Liver (tissue), 9 donors: ENCODE measurements around the gene ANKRD31. TPM values are rescaled to one million over a fixed set of nuclear protein-coding genes. Genes with fewer than 3 reads are reported as not detected.

ENCODE experiments used
- DNase-seq: peaks from one replicate; pipeline ENCODE4 v3.0.0-alpha.2; 2017; ENCODE audit warnings: low spot score
- H3K27ac ChIP-seq, 2 donors: one replicate each; pipeline ENCODE4 v1.7.0; 2013; ENCODE audit warnings: inconsistent platforms in 2 of 2, low read length in 2 of 2, control low read depth in 1 of 2, low read depth in 1 of 2, mild to moderate bottlenecking in 1 of 2
- H3K27me3 ChIP-seq, 4 donors: one replicate each; pipeline versions ENCODE4 v1.6.1 to v1.7.0; 2013; ENCODE audit warnings: low read length in 3 of 4, inconsistent platforms in 1 of 4, mild to moderate bottlenecking in 1 of 4, moderate library complexity in 1 of 4; ENCODE audit not compliant: control insufficient read depth in 4 of 4, insufficient read depth in 4 of 4
- H3K36me3 ChIP-seq, 4 donors: one replicate each; pipeline versions ENCODE4 v1.6.1 to v1.7.0; 2013; ENCODE audit warnings: low read length in 3 of 4, mild to moderate bottlenecking in 3 of 4, low read depth in 1 of 4, moderate library complexity in 1 of 4; ENCODE audit not compliant: control insufficient read depth in 4 of 4, insufficient read depth in 3 of 4
- H3K4me1 ChIP-seq, 4 donors: one replicate each; pipeline versions ENCODE4 v1.6.1 to v1.7.0; 2013; ENCODE audit warnings: low read length in 3 of 4, mild to moderate bottlenecking in 3 of 4, moderate library complexity in 1 of 4; ENCODE audit not compliant: control insufficient read depth in 4 of 4, insufficient read depth in 4 of 4
- H3K4me3 ChIP-seq, 3 donors: one replicate each; pipeline versions ENCODE4 v1.6.1 to v1.7.0; 2013; ENCODE audit warnings: low read length in 3 of 3, control low read depth in 1 of 3, low read depth in 1 of 3, mild to moderate bottlenecking in 1 of 3
- H3K9ac ChIP-seq, 2 donors: one replicate each; pipeline ENCODE4 v1.7.0; 2013; ENCODE audit warnings: low read length in 2 of 2, mild to moderate bottlenecking in 2 of 2, moderate library complexity in 2 of 2, control low read depth in 1 of 2, low read depth in 1 of 2
- H3K9me3 ChIP-seq, 4 donors: one replicate each; pipeline versions ENCODE4 v1.6.1 to v1.7.0; 2013; ENCODE audit warnings: low read length in 3 of 4; ENCODE audit not compliant: control insufficient read depth in 4 of 4
- EGR1 ChIP-seq, 2 donors: IDR thresholded peaks; 2 replicates each; pipeline ENCODE4 v1.6.1; 2016 to 2018; ENCODE audit warnings: antibody characterized with exemption in 2 of 2, low read depth in 2 of 2
- FOXA1 ChIP-seq: IDR thresholded peaks from 2 replicates; pipeline ENCODE4 v1.6.1; 2016; ENCODE audit warnings: antibody characterized with exemption
- FOXA2 ChIP-seq: IDR thresholded peaks from 2 replicates; pipeline ENCODE4 v1.6.1; 2016; ENCODE audit warnings: antibody characterized with exemption
- GABPA ChIP-seq, 2 donors: IDR thresholded peaks in 1 of 2; conservative IDR thresholded peaks in 1 of 2; 2 replicates each; pipeline ENCODE4 v1.6.1; 2016; ENCODE audit warnings: antibody characterized with exemption in 2 of 2, mild to moderate bottlenecking in 1 of 2, moderate library complexity in 1 of 2
- HNF4A ChIP-seq, 2 donors: conservative IDR thresholded peaks; 2 replicates each; pipeline ENCODE4 v1.6.1; 2016; ENCODE audit warnings: antibody characterized with exemption in 2 of 2, mild to moderate bottlenecking in 2 of 2
- HNF4G ChIP-seq: IDR thresholded peaks from 2 replicates; pipeline ENCODE4 v1.6.1; 2016; ENCODE audit warnings: antibody characterized with exemption
- JUND ChIP-seq, 2 donors: IDR thresholded peaks; 2 replicates each; pipeline ENCODE4 v1.6.1; 2016; ENCODE audit warnings: antibody characterized with exemption in 2 of 2
- MAX ChIP-seq: IDR thresholded peaks from 2 replicates; pipeline ENCODE4 v1.6.1; 2016; ENCODE audit warnings: antibody characterized with exemption
- NR2F2 ChIP-seq: IDR thresholded peaks from 2 replicates; pipeline ENCODE4 v1.6.1; 2016; ENCODE audit warnings: antibody characterized with exemption
- RAD21 ChIP-seq, 2 donors: IDR thresholded peaks; 2 replicates each; pipeline ENCODE4 v1.6.1; 2016; ENCODE audit warnings: antibody characterized with exemption in 2 of 2, mild to moderate bottlenecking in 2 of 2
- RXRA ChIP-seq, 2 donors: IDR thresholded peaks; 2 replicates each; pipeline ENCODE4 v1.6.1; 2017 to 2018; ENCODE audit warnings: antibody characterized with exemption in 2 of 2, mild to moderate bottlenecking in 1 of 2
- SP1 ChIP-seq: IDR thresholded peaks from 2 replicates; pipeline ENCODE4 v1.6.1; 2018; ENCODE audit warnings: antibody characterized with exemption, mild to moderate bottlenecking
- TAF1 ChIP-seq: conservative IDR thresholded peaks from 2 replicates; pipeline ENCODE4 v1.6.1; 2016; ENCODE audit warnings: antibody characterized with exemption, mild to moderate bottlenecking
- YY1 ChIP-seq: IDR thresholded peaks from 2 replicates; pipeline ENCODE4 v1.6.1; 2016; ENCODE audit warnings: antibody characterized with exemption, mild to moderate bottlenecking
- WGBS: extraction: QIAGEN DNeasy Blood & Tissue Kit; methylation state at CpG from one replicate; pipeline ENCODE4 v1.1.7; 2013; 5-methylcytosine and 5-hydroxymethylcytosine counted together
- polyA plus RNA-seq, 2 donors: library from polyadenylated mRNA; stranded (reverse) in 1 of 2; unstranded in 1 of 2; fragments of 200-250 nt in 1 of 2; fragments of >200 nt in 1 of 2; fragmentation: Nextera tagmentation in 1 of 2; extraction: Ambion mirVana in 1 of 2; gene quantifications; one replicate each; pipeline versions ENCODE4 v1.2.1 to v1.2.3, GENCODE V29; 2013 to 2015
- total RNA-seq, 2 donors: library from RNA; depleted of rRNA; stranded (reverse); fragments of >200 nt; gene quantifications; one replicate each; pipeline ENCODE4 v1.2.3, GENCODE V29; 2014
- TF ChIP-seq, protein P1 (sequence below): fragments of 150-350 bp; IDR thresholded peaks from 2 replicates; pipeline ENCODE4 v1.5.1; 2017; ENCODE audit warnings: improper control_type of control experiment, low read depth, low read length; ENCODE audit not compliant: missing input control
- TF ChIP-seq, protein P2 (sequence below): IDR thresholded peaks from 2 replicates; pipeline ENCODE4 v1.6.1; 2016; ENCODE audit warnings: antibody characterized with exemption
- TF ChIP-seq, protein P3 (sequence below): IDR thresholded peaks from 2 replicates; pipeline ENCODE4 v1.6.1; 2016; ENCODE audit warnings: antibody characterized with exemption
- TF ChIP-seq, protein P4 (sequence below): IDR thresholded peaks from 2 replicates; pipeline ENCODE4 v1.6.1; 2016; ENCODE audit warnings: antibody characterized with exemption, mild to moderate bottlenecking
- donor health status: healthy.
- donor health status: healthy.
- donor health status: healthy.
- donor health status: healthy.
- donor health status: healthy.

Gene ANKRD31
- total and polyA plus RNA-seq, 4 donors: 0.03 to 0.08 (median 0.04) TPM

GRCh38 chr5:75286211-75286773, 49.6 kb upstream of the ANKRD31 start:
- Histone ChIP-seq H3K9ac (no peak overlapping the region), H3K36me3 (no peaks in the 10 kb centered on the region), H3K4me1 (no peaks in the 10 kb centered on the region), H3K27ac (no peak overlapping the region), H3K9me3 (no peaks in the 10 kb centered on the region), H3K4me3 (no peak overlapping the region), H3K27me3 (no peaks in the 10 kb centered on the region)
- DNase-seq: no peak
- 91% methylated on average over 3 of the region's 3 CpGs for WGBS
- TF ChIP-seq, protein P1, sequence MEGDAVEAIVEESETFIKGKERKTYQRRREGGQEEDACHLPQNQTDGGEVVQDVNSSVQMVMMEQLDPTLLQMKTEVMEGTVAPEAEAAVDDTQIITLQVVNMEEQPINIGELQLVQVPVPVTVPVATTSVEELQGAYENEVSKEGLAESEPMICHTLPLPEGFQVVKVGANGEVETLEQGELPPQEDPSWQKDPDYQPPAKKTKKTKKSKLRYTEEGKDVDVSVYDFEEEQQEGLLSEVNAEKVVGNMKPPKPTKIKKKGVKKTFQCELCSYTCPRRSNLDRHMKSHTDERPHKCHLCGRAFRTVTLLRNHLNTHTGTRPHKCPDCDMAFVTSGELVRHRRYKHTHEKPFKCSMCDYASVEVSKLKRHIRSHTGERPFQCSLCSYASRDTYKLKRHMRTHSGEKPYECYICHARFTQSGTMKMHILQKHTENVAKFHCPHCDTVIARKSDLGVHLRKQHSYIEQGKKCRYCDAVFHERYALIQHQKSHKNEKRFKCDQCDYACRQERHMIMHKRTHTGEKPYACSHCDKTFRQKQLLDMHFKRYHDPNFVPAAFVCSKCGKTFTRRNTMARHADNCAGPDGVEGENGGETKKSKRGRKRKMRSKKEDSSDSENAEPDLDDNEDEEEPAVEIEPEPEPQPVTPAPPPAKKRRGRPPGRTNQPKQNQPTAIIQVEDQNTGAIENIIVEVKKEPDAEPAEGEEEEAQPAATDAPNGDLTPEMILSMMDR: no peak
- TF ChIP-seq SP1: no peak
- TF ChIP-seq HNF4G: no peak
- TF ChIP-seq GABPA (IDR thresholded peaks at IDR 0.05 in 1 of 2, conservative IDR thresholded peaks at IDR 0.05 in 1 of 2): no peak
- no peak for TF ChIP-seq TAF1
- TF ChIP-seq HNF4A (conservative IDR thresholded peaks at IDR 0.05): no peak
- no peak for TF ChIP-seq FOXA1
- no peak for TF ChIP-seq JUND (IDR thresholded peaks at IDR 0.05)
- no peak for TF ChIP-seq YY1
- TF ChIP-seq, protein P2, sequence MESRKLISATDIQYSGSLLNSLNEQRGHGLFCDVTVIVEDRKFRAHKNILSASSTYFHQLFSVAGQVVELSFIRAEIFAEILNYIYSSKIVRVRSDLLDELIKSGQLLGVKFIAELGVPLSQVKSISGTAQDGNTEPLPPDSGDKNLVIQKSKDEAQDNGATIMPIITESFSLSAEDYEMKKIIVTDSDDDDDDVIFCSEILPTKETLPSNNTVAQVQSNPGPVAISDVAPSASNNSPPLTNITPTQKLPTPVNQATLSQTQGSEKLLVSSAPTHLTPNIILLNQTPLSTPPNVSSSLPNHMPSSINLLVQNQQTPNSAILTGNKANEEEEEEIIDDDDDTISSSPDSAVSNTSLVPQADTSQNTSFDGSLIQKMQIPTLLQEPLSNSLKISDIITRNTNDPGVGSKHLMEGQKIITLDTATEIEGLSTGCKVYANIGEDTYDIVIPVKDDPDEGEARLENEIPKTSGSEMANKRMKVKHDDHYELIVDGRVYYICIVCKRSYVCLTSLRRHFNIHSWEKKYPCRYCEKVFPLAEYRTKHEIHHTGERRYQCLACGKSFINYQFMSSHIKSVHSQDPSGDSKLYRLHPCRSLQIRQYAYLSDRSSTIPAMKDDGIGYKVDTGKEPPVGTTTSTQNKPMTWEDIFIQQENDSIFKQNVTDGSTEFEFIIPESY: no peak
- no peak for TF ChIP-seq NR2F2
- TF ChIP-seq EGR1 (IDR thresholded peaks at IDR 0.05; ENCODE audit: low read depth in 2 of 2): no peak
- TF ChIP-seq, protein P3, sequence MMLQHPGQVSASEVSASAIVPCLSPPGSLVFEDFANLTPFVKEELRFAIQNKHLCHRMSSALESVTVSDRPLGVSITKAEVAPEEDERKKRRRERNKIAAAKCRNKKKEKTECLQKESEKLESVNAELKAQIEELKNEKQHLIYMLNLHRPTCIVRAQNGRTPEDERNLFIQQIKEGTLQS: no peak
- TF ChIP-seq, protein P4, sequence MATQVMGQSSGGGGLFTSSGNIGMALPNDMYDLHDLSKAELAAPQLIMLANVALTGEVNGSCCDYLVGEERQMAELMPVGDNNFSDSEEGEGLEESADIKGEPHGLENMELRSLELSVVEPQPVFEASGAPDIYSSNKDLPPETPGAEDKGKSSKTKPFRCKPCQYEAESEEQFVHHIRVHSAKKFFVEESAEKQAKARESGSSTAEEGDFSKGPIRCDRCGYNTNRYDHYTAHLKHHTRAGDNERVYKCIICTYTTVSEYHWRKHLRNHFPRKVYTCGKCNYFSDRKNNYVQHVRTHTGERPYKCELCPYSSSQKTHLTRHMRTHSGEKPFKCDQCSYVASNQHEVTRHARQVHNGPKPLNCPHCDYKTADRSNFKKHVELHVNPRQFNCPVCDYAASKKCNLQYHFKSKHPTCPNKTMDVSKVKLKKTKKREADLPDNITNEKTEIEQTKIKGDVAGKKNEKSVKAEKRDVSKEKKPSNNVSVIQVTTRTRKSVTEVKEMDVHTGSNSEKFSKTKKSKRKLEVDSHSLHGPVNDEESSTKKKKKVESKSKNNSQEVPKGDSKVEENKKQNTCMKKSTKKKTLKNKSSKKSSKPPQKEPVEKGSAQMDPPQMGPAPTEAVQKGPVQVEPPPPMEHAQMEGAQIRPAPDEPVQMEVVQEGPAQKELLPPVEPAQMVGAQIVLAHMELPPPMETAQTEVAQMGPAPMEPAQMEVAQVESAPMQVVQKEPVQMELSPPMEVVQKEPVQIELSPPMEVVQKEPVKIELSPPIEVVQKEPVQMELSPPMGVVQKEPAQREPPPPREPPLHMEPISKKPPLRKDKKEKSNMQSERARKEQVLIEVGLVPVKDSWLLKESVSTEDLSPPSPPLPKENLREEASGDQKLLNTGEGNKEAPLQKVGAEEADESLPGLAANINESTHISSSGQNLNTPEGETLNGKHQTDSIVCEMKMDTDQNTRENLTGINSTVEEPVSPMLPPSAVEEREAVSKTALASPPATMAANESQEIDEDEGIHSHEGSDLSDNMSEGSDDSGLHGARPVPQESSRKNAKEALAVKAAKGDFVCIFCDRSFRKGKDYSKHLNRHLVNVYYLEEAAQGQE: no peak
- no peak for TF ChIP-seq RXRA (IDR thresholded peaks at IDR 0.05)
- no peak for TF ChIP-seq MAX
- no peak for TF ChIP-seq FOXA2
- no peak for TF ChIP-seq RAD21 (IDR thresholded peaks at IDR 0.05)
